Measurements from ENCODE around the gene LZTS2.

GRCh38 chr10:100999742-101000126 is at the start of gene LZTS2:
- TF ChIP-seq CTCF (conservative IDR thresholded peaks at IDR 0.05; ENCODE audit: low read depth, low read length), result no peak
- TF ChIP-seq EZH2 (IDR thresholded peaks at IDR 0.05; ENCODE audit: borderline replicate concordance, low read depth, low read length, poor library complexity, severe bottlenecking), result no peak
